Testis (tissue), 3 donors: ENCODE measurements around the gene FBXO27. TPM values are rescaled to one million over a fixed set of nuclear protein-coding genes. Genes with fewer than 3 reads are reported as not detected.

Source experiments
- DNase-seq: peaks from one replicate; pipeline ENCODE4 v3.0.0-alpha.2; 2019
- H3K27ac ChIP-seq, 2 donors: fragments of 200-600 bp; sonication (generic); one replicate each; pipeline ENCODE4 v1.5.1; 2019
- H3K27me3 ChIP-seq: fragments of 200-600 bp; sonication (generic); one replicate; pipeline ENCODE4 v1.5.1; 2019
- H3K36me3 ChIP-seq: fragments of 200-600 bp; sonication (generic); one replicate; pipeline ENCODE4 v1.5.1; 2017; ENCODE audit warnings: low read depth; ENCODE audit errors: missing control alignments
- H3K4me1 ChIP-seq: fragments of 200-600 bp; sonication (generic); one replicate; pipeline ENCODE4 v1.5.1; 2019
- H3K4me3 ChIP-seq, 2 donors: fragments of 200-600 bp; sonication (generic); one replicate each; pipeline ENCODE4 v1.5.1; 2017 to 2019
- H3K9me3 ChIP-seq: fragments of 200-600 bp; sonication (generic); one replicate; pipeline ENCODE4 v1.5.1; 2017
- POLR2A ChIP-seq: fragments of 450-650 bp; IDR thresholded peaks from one replicate; pipeline ENCODE4 v1.6.1; 2017; ENCODE audit warnings: antibody characterized with exemption, mild to moderate bottlenecking, moderate library complexity
- WGBS, 2 donors: methylation state at CpG; one replicate each; pipeline ENCODE4 v1.1.5; 2018; 5-methylcytosine and 5-hydroxymethylcytosine counted together
- intact Hi-C: fragments of 100-400 bp; cut with DNase I; formaldehyde crosslinking; loops from one replicate; pipeline ENCODE4 v1.15.1; 2023; ENCODE audit warnings: low total_unique reads
- polyA plus RNA-seq: library from polyadenylated mRNA; stranded (reverse); fragments of 350-450 nt; fragmentation: Illumina TruSeq; extraction: RNeasy Lipid Tissue Mini Kit (QIAGEN cat#74804); gene quantifications from one replicate; pipeline ENCODE4 v1.2.3, GENCODE V29; 2014; ENCODE audit warnings: low read depth, low replicate concordance; ENCODE audit not compliant: insufficient read depth
- total RNA-seq, 2 donors: library from RNA; depleted of rRNA; stranded (reverse); fragments of >200 nt; gene quantifications; one replicate each; pipeline ENCODE4 v1.2.3, GENCODE V29; 2016
- TF ChIP-seq, protein P1 (sequence below), 3 experiments: fragments of 450-650 bp in 2 of 3; fragments of 200-600 bp in 1 of 3; sonication (generic) in 1 of 3; IDR thresholded peaks; one replicate each; pipeline ENCODE4 v1.5.1; 2016 to 2019; ENCODE audit warnings: antibody characterized with exemption in 3 of 3, mild to moderate bottlenecking in 2 of 3, moderate library complexity in 1 of 3

The FBXO27 gene
- total and polyA plus RNA-seq, 3 donors from 2014 or later, result 11.3 to 16.5 (median 15.5) TPM

GRCh38 chr19:39021063-39021462, 11.3 kb downstream of the FBXO27 start:
- H3K9me3 ChIP-seq, result no peaks in the 10 kb centered on the region
- H3K27me3 ChIP-seq, result no peaks in the 10 kb centered on the region
- intact Hi-C loops, result no loop called here
- no peak overlapping the region for H3K4me3 ChIP-seq
- H3K4me1 ChIP-seq, result no peaks in the 10 kb centered on the region
- no peak overlapping the region for H3K27ac ChIP-seq
- no peak for DNase-seq
- H3K36me3 ChIP-seq, result no peaks in the 10 kb centered on the region
- WGBS, 2 donors, result 90 to 91% methylated on average over 4 of the region's 4 CpGs
- no peak for TF ChIP-seq POLR2A
- TF ChIP-seq, protein P1, sequence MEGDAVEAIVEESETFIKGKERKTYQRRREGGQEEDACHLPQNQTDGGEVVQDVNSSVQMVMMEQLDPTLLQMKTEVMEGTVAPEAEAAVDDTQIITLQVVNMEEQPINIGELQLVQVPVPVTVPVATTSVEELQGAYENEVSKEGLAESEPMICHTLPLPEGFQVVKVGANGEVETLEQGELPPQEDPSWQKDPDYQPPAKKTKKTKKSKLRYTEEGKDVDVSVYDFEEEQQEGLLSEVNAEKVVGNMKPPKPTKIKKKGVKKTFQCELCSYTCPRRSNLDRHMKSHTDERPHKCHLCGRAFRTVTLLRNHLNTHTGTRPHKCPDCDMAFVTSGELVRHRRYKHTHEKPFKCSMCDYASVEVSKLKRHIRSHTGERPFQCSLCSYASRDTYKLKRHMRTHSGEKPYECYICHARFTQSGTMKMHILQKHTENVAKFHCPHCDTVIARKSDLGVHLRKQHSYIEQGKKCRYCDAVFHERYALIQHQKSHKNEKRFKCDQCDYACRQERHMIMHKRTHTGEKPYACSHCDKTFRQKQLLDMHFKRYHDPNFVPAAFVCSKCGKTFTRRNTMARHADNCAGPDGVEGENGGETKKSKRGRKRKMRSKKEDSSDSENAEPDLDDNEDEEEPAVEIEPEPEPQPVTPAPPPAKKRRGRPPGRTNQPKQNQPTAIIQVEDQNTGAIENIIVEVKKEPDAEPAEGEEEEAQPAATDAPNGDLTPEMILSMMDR (IDR thresholded peaks at IDR 0.05), result no peak

GRCh38 chr19:39017646-39018045, 14.7 kb downstream of the FBXO27 start:
- H3K9me3 ChIP-seq, result no peaks in the 10 kb centered on the region
- no peak overlapping the region for H3K4me3 ChIP-seq
- no peaks in the 10 kb centered on the region for H3K36me3 ChIP-seq
- no peak for DNase-seq
- no peaks in the 10 kb centered on the region for H3K27me3 ChIP-seq
- H3K4me1 ChIP-seq, result no peaks in the 10 kb centered on the region
- TF ChIP-seq, protein P1 (IDR thresholded peaks at IDR 0.05), result no peak
- TF ChIP-seq POLR2A, result no peak
- H3K27ac ChIP-seq, result no peak overlapping the region
- 90 to 97% methylated on average over 4 of the region's 4 CpGs for WGBS, 2 donors
- intact Hi-C loops, result no loop called here

DNA sequence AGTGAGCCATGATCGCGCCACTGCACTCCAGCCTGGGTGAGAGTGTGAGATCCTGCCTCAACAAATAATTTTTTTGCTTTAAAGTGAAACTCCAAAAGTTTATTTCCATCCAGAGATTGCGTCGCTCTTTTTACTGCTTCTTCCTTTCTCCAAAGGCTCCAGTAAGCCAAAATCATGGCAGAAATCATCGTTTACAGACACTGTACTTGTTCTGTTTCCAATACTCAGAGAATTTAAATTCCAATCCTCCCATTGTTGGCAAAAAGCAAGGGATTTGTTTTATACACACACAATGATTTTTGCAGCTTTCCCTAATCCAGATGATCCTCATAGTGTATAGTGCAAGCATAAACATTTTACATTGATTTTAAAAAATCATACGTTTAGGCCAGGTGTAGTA, 15.3 kb downstream of the FBXO27 start:
- no peak for DNase-seq
- no peak overlapping the region for H3K27ac ChIP-seq
- H3K9me3 ChIP-seq, result no peaks in the 10 kb centered on the region
- no peaks in the 10 kb centered on the region for H3K27me3 ChIP-seq
- H3K36me3 ChIP-seq, result no peaks in the 10 kb centered on the region
- no peak overlapping the region for H3K4me3 ChIP-seq
- intact Hi-C loops, result no loop called here
- 84 to 94% methylated on average over 6 of the region's 6 CpGs for WGBS, 2 donors
- no peaks in the 10 kb centered on the region for H3K4me1 ChIP-seq
- TF ChIP-seq, protein P1 (IDR thresholded peaks at IDR 0.05), result no peak

GRCh38 chr19:39014037-39014436, 18.3 kb downstream of the FBXO27 start:
- Histone ChIP-seq H3K27me3 (no peaks in the 10 kb centered on the region), H3K9me3 (no peaks in the 10 kb centered on the region), H3K4me1 (no peaks in the 10 kb centered on the region), H3K27ac (no peak overlapping the region), H3K36me3 (no peaks in the 10 kb centered on the region), H3K4me3 (no peak overlapping the region)
- no peak for DNase-seq
- WGBS, 2 donors, result 61 to 65% methylated on average over 7 of the region's 7 CpGs
- TF ChIP-seq, protein P1 (IDR thresholded peaks at IDR 0.05), result no peak
- no peak for TF ChIP-seq POLR2A
- intact Hi-C loops, result no loop called here

DNA sequence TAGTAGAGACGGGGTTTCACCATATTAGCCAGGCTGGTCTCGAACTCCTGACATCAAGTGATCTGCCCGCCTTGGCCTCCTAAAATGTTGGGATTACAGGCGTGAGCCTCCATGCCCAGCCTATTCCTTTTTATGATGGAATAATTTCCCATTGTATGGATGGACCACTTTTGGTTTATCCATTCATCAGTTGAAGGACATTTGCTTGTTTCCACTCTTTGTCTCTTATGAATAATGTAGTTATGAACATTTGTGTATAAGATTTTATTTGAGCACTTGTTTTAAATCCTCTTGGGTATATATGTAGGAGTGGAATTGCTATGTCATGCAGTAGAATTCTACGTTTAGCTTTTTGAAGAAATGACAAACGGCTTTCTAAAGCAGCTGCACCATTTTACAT, 23.3 kb downstream of the FBXO27 start:
- DNase-seq, result no peak
- H3K27me3 ChIP-seq, result no peaks in the 10 kb centered on the region
- 89 to 96% methylated on average over 6 of the region's 6 CpGs for WGBS, 2 donors
- no peak overlapping the region for H3K27ac ChIP-seq
- intact Hi-C loops, result no loop called here
- TF ChIP-seq, protein P1 (IDR thresholded peaks at IDR 0.05), result no peak
- TF ChIP-seq POLR2A, result no peak
- no peaks in the 10 kb centered on the region for H3K9me3 ChIP-seq
- no peak overlapping the region for H3K4me3 ChIP-seq
- H3K36me3 ChIP-seq, result no peaks in the 10 kb centered on the region
- no peaks in the 10 kb centered on the region for H3K4me1 ChIP-seq
